ENCODE results near the gene RIMBP2.

DNA sequence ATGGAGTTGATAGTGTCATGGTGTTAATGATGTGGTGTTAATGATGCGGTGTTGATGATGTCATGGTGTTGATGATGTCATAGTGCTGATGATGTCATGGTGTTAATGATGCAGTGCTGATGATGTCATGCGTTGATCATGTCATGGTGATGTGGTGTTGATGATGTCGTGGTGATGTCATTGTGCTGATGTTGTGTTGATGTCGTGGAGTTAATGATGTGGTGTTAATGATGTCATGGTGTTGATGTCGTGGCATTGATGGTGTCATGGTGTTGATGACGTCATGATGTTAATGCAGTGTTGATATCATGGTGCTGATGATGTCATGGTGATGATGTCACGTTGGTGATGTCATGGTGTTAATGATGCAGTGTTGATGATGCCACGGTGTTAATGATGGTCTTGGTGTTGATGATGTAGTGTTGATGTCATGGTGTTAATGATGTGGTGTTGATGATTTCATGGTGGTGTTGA lies 49.1 kb upstream of the RIMBP2 start:
- TF ChIP-seq, protein P1, sequence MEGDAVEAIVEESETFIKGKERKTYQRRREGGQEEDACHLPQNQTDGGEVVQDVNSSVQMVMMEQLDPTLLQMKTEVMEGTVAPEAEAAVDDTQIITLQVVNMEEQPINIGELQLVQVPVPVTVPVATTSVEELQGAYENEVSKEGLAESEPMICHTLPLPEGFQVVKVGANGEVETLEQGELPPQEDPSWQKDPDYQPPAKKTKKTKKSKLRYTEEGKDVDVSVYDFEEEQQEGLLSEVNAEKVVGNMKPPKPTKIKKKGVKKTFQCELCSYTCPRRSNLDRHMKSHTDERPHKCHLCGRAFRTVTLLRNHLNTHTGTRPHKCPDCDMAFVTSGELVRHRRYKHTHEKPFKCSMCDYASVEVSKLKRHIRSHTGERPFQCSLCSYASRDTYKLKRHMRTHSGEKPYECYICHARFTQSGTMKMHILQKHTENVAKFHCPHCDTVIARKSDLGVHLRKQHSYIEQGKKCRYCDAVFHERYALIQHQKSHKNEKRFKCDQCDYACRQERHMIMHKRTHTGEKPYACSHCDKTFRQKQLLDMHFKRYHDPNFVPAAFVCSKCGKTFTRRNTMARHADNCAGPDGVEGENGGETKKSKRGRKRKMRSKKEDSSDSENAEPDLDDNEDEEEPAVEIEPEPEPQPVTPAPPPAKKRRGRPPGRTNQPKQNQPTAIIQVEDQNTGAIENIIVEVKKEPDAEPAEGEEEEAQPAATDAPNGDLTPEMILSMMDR (IDR thresholded peaks at IDR 0.05; ENCODE audit: insufficient read depth, low read length): no peak
- TF ChIP-seq GABPA (IDR thresholded peaks at IDR 0.05; ENCODE audit: low read depth) (no peak), POLR2AphosphoS5 (IDR thresholded peaks at IDR 0.05; ENCODE audit: low read depth) (no peak), SPI1 (IDR thresholded peaks at IDR 0.05; ENCODE audit: borderline replicate concordance, low read depth) (no peak)
- TF ChIP-seq, protein P2, sequence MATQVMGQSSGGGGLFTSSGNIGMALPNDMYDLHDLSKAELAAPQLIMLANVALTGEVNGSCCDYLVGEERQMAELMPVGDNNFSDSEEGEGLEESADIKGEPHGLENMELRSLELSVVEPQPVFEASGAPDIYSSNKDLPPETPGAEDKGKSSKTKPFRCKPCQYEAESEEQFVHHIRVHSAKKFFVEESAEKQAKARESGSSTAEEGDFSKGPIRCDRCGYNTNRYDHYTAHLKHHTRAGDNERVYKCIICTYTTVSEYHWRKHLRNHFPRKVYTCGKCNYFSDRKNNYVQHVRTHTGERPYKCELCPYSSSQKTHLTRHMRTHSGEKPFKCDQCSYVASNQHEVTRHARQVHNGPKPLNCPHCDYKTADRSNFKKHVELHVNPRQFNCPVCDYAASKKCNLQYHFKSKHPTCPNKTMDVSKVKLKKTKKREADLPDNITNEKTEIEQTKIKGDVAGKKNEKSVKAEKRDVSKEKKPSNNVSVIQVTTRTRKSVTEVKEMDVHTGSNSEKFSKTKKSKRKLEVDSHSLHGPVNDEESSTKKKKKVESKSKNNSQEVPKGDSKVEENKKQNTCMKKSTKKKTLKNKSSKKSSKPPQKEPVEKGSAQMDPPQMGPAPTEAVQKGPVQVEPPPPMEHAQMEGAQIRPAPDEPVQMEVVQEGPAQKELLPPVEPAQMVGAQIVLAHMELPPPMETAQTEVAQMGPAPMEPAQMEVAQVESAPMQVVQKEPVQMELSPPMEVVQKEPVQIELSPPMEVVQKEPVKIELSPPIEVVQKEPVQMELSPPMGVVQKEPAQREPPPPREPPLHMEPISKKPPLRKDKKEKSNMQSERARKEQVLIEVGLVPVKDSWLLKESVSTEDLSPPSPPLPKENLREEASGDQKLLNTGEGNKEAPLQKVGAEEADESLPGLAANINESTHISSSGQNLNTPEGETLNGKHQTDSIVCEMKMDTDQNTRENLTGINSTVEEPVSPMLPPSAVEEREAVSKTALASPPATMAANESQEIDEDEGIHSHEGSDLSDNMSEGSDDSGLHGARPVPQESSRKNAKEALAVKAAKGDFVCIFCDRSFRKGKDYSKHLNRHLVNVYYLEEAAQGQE (IDR thresholded peaks at IDR 0.05; ENCODE audit: insufficient replicate concordance, low read depth): no peak

Data from HL-60 (cell line).